Adrenal gland (tissue), 19 donors: ENCODE measurements around the gene MIEF1. TPM values are rescaled to one million over a fixed set of nuclear protein-coding genes. Genes with fewer than 3 reads are reported as not detected.

ENCODE experiments used
- DNase-seq, 7 donors: peaks; one replicate each; pipeline ENCODE4 v3.0.0-alpha.2; 2019 to 2020
- H3K27ac ChIP-seq, 5 donors: fragments of 200-600 bp; sonication (generic) in 4 of 5; 1 replicate in 3 of 5; 2 replicates in 2 of 5; pipeline versions ENCODE4 v1.5.1 to v1.8.0; 2016 to 2020; ENCODE audit warnings: mild to moderate bottlenecking in 1 of 5
- H3K27me3 ChIP-seq: fragments of 200-600 bp; 2 replicates; pipeline ENCODE4 v1.8.0; 2021
- H3K36me3 ChIP-seq, 2 donors: fragments of 200-600 bp; replicated peaks in 1 of 2; 1 replicate in 1 of 2; 2 replicates in 1 of 2; pipeline versions ENCODE4 v1.5.1 to v1.8.0; 2018 to 2022
- H3K4me1 ChIP-seq, 2 donors: fragments of 200-600 bp; replicated peaks in 1 of 2; 1 replicate in 1 of 2; 2 replicates in 1 of 2; pipeline versions ENCODE4 v1.5.1 to v1.8.0; 2018 to 2021
- H3K4me3 ChIP-seq, 4 donors: fragments of 200-600 bp; sonication (generic) in 3 of 4; one replicate each; pipeline ENCODE4 v1.5.1; 2016 to 2018
- H3K9me3 ChIP-seq, 3 donors: fragments of 200-600 bp; sonication (generic) in 1 of 3; replicated peaks in 1 of 3; 1 replicate in 2 of 3; 2 replicates in 1 of 3; pipeline versions ENCODE4 v1.5.1 to v1.8.0; 2016 to 2021
- POLR2A ChIP-seq, 2 donors: fragments of 450-650 bp; IDR thresholded peaks; one replicate each; pipeline ENCODE4 v1.6.1; 2017; ENCODE audit warnings: antibody characterized with exemption in 2 of 2, mild to moderate bottlenecking in 2 of 2, moderate library complexity in 1 of 2
- WGBS, 4 donors: extraction: QIAGEN DNeasy Blood & Tissue Kit in 2 of 4; methylation state at CpG; one replicate each; pipeline versions ENCODE4 v1.1.5 to v1.1.7; 2013 to 2017; 5-methylcytosine and 5-hydroxymethylcytosine counted together
- intact Hi-C, 2 donors: fragments of 100-400 bp; cut with DNase I; formaldehyde crosslinking; loops; one replicate each; pipeline versions ENCODE4 v1.14.1 to v1.15.0; 2022 to 2023
- long read RNA-seq, 10 donors: library from polyadenylated mRNA in 3 of 10; unstranded in 2 of 10; stranded (forward) in 1 of 10; transcript quantifications; one replicate each; pipeline ENCODE4 v2.0.0 and lab custom pipeline, GENCODE V29; 2021 to 2026
- polyA plus RNA-seq, 3 donors: library from polyadenylated mRNA; stranded (reverse); fragments of 200-250 nt in 2 of 3; fragments of 350-450 nt in 1 of 3; fragmentation: Illumina TruSeq in 1 of 3; extraction: RNeasy Lipid Tissue Mini Kit (QIAGEN cat#74804) in 1 of 3; gene quantifications; one replicate each; pipeline ENCODE4 v1.2.3, GENCODE V29; 2013 to 2014
- total RNA-seq, 9 donors: library from RNA; depleted of rRNA in 4 of 9; stranded (reverse); fragments of >200 nt in 4 of 9; fragments of 120-200 nt in 1 of 9; fragmentation: NEBNext Ultra II Directional in 1 of 9; extraction: Animal tissue kit (Norgen Biotek cat#: 25700) in 1 of 9; gene quantifications; one replicate each; pipeline versions ENCODE4 v1.1.0 to v1.2.4, GENCODE V29; 2013 to 2023
- TF ChIP-seq, protein P1 (sequence below), 6 experiments: fragments of 450-650 bp in 4 of 6; fragments of 200-600 bp in 2 of 6; sonication (generic) in 1 of 6; IDR thresholded peaks; 1 replicate in 5 of 6; 2 replicates in 1 of 6; pipeline versions ENCODE4 v1.5.1 to v1.8.0; 2016 to 2021; ENCODE audit warnings: antibody characterized with exemption in 6 of 6, mild to moderate bottlenecking in 2 of 6, moderate library complexity in 1 of 6
- donor health status: healthy with polysubstance abuse.
- donor health status: Bipolar disorder and iron deficiency.
- donor health status: DM: yes; HTN: yes; CAD: no.
- donor health status: DM: no; HTN: no; CAD: no.
- donor health status: DM: no; HTN: no; CAD: no.
- donor health status: DM: yes; HTN: yes; CAD: no.

The MIEF1 gene
- 10 to 100 TPM; 21.0 to 44.2 (median 26.8) TPM for total RNA-seq
- polyA plus RNA-seq = 10 to 100 TPM in 1 of 3 donors, 1 to 10 TPM in 2; 5.1 to 27.0 (median 6.9) TPM
- long read RNA-seq, donor 1, full-length matches to known transcripts = 3 of 13 reads
- long read RNA-seq, donor 1, partial matches to known transcripts = 10 of 13 reads
- long read RNA-seq, donor 1, other reads (novel, unspliced or antisense) = 0 of 13 reads
- long read RNA-seq, donor 2, full-length matches to known transcripts = 6 of 6 reads
- long read RNA-seq, donor 2, partial matches to known transcripts = 0 of 6 reads
- long read RNA-seq, donor 2, other reads (novel, unspliced or antisense) = 0 of 6 reads
- long read RNA-seq, donor 3, partial matches to known transcripts = 0 of 1 reads
- long read RNA-seq, donor 3, other reads (novel, unspliced or antisense) = 0 of 1 reads
- long read RNA-seq, donor 4, full-length matches to known transcripts = 5 of 7 reads
- long read RNA-seq, donor 4, partial matches to known transcripts = 0 of 7 reads
- long read RNA-seq, donor 4, other reads (novel, unspliced or antisense) = 2 of 7 reads
- long read RNA-seq, donor 5, full-length matches to known transcripts = 20 of 30 reads
- long read RNA-seq, donor 5, partial matches to known transcripts = 3 of 30 reads
- long read RNA-seq, donor 5, other reads (novel, unspliced or antisense) = 7 of 30 reads
- long read RNA-seq, donor 6, partial matches to known transcripts = 0 of 3 reads
- long read RNA-seq, donor 6, other reads (novel, unspliced or antisense) = 2 of 3 reads
- long read RNA-seq, donor 7, full-length matches to known transcripts = 3 of 3 reads
- long read RNA-seq, donor 7, partial matches to known transcripts = 0 of 3 reads
- long read RNA-seq, donor 7, other reads (novel, unspliced or antisense) = 0 of 3 reads
- long read RNA-seq, donor 8, full-length matches to known transcripts = 5 of 10 reads
- long read RNA-seq, donor 8, partial matches to known transcripts = 5 of 10 reads
- long read RNA-seq, donor 8, other reads (novel, unspliced or antisense) = 0 of 10 reads
- long read RNA-seq, donor 9, partial matches to known transcripts = 0 of 1 reads
- long read RNA-seq, donor 9, other reads (novel, unspliced or antisense) = 0 of 1 reads
- long read RNA-seq, donor 10, full-length matches to known transcripts = 4 of 4 reads
- long read RNA-seq, donor 10, partial matches to known transcripts = 0 of 4 reads
- long read RNA-seq, donor 10, other reads (novel, unspliced or antisense) = 0 of 4 reads

DNA sequence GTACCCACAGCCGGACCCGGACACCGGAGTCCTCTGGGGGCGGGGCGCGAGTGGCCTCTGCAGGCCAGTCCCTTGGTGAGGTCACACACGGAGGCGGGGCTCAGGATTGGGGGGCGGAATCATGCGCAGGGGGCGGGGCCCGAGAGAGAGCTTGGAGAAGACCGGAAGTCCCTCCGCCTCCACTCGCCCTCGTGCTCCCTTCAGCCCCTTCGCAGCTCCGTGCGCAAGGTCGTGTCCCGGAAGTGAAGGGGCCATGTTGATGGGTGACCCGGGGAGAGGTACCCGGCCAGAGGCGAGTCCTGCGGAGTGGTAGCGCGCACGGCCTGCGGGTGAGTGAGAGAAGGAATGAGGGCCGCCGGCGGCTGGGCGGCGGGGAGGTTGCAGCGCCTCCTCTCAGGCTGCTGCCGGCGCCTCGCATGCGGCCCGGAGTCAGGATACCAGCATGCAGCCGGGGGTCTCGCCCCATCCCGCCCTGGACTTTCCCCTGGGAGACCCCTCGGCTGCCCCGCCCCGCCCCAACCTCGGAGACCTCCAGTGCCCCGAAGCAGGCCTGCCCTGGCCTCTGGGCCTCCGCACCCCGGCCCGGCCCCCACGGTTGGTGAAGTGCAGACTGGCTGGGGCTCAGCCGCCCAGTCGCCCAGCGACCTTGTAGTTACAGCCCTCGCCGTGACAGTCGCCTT lies at the start of gene MIEF1:
TSS of gene MIEF1 (plus strand) at position 182 of the 680 bp plus-strand sequence. CDS start 9,005 bp downstream, outside the sequence.
- 0 to 3% (median 0%) methylated on average over 1 to 58 of the region's 58 CpGs for WGBS, 4 donors
- H3K9me3 ChIP-seq = no peaks in the 10 kb centered on the region
- H3K4me3 ChIP-seq = peak within 1 kb of the TSS in 3 of 4 donors; percentile 36 to 90 (median 41)
- TF ChIP-seq POLR2A (IDR thresholded peaks at IDR 0.05) = peak in 1 of 2 donors; percentile 46
- TF ChIP-seq, protein P1, sequence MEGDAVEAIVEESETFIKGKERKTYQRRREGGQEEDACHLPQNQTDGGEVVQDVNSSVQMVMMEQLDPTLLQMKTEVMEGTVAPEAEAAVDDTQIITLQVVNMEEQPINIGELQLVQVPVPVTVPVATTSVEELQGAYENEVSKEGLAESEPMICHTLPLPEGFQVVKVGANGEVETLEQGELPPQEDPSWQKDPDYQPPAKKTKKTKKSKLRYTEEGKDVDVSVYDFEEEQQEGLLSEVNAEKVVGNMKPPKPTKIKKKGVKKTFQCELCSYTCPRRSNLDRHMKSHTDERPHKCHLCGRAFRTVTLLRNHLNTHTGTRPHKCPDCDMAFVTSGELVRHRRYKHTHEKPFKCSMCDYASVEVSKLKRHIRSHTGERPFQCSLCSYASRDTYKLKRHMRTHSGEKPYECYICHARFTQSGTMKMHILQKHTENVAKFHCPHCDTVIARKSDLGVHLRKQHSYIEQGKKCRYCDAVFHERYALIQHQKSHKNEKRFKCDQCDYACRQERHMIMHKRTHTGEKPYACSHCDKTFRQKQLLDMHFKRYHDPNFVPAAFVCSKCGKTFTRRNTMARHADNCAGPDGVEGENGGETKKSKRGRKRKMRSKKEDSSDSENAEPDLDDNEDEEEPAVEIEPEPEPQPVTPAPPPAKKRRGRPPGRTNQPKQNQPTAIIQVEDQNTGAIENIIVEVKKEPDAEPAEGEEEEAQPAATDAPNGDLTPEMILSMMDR (IDR thresholded peaks at IDR 0.05) = no peak
- H3K27me3 ChIP-seq = no peaks in the 10 kb centered on the region
- H3K27ac ChIP-seq = peak within 1 kb of the TSS in 4 of 5 donors; percentile 59 to 95 (median 92)
- intact Hi-C loops = loop anchor here in 1 of 2 donors (2.0 kb wide), 1 partner anchor 17 kb away; no protein-coding TSS in a partner anchor
- DNase-seq = peak; percentile 98 to 99 (median 99)
- H3K4me1 ChIP-seq = peaks cover 24% of the 10 kb centered on the region in 2 donors
- peaks cover 0 to 35% of the 10 kb centered on the region in 2 donors for H3K36me3 ChIP-seq

DNA sequence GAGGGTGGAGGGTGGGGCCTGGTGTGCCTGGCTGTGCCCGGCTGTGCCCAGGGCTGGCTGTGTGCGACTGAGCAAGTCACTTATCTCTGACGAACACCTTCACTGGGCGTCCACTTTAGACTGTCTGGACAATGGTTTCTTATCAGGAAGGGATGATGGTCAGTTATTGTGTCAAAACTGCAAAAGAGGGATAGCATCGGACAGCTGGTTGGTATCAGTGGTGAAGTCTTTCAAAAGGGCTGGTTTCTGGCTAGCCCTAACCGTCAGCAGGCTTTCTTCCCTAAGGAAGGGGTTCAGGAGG lies 49.4 kb upstream of the MIEF1 start:
- no peak overlapping the region for H3K4me3 ChIP-seq
- TF ChIP-seq POLR2A (IDR thresholded peaks at IDR 0.05) = no peak
- TF ChIP-seq, protein P1 (IDR thresholded peaks at IDR 0.05) = no peak
- H3K4me1 ChIP-seq = no peaks in the 10 kb centered on the region
- 59 to 80% (median 73%) methylated on average over 6 of the region's 6 CpGs for WGBS, 4 donors
- no peak overlapping the region for H3K27ac ChIP-seq
- H3K36me3 ChIP-seq = no peaks in the 10 kb centered on the region
- no peak for DNase-seq
- intact Hi-C loops = no loop called here
- H3K27me3 ChIP-seq = peaks cover 15% of the 10 kb centered on the region
- no peaks in the 10 kb centered on the region for H3K9me3 ChIP-seq

DNA sequence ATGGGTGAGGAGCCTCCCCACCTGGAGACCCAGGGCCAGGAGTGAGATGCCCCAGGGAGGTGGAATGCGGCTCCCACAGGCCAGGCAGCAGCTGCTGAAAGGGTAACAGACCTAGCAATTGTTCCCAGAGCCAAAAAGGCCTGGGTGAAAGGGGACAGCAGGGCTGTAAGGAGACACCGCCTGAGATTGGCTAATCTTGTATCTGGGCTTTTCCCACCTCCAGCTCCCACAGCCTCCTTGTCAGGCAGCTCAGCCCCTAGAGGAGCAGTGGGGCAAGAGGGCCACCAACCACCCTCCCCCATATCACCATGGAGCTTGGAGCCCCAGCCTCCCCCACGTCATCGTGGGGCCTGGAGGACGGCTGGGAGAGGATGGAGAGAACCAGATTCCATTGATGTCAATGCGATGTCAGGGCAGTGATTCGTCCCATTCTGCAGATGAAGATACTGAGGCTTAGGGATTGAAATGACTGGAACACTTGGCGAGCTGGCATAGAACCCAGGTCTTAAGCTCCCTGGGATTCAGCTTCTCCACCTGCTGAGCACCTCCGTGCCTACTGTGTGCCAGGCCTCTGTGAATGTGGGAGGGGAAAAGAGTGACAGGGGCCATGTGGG lies 48.2 kb upstream of the MIEF1 start:
- Histone ChIP-seq H3K4me1 (no peaks in the 10 kb centered on the region), H3K36me3 (no peaks in the 10 kb centered on the region), H3K9me3 (no peaks in the 10 kb centered on the region), H3K4me3 (no peak overlapping the region), H3K27me3 (peaks cover 26% of the 10 kb centered on the region), H3K27ac (peak overlapping the region in 1 of 5 donors; percentile 52)
- TF ChIP-seq, protein P1 (IDR thresholded peaks at IDR 0.05) = no peak
- TF ChIP-seq POLR2A (IDR thresholded peaks at IDR 0.05) = no peak
- 68 to 80% (median 77%) methylated on average over 1 to 9 of the region's 9 CpGs for WGBS, 4 donors
- intact Hi-C loops = no loop called here
- DNase-seq = no peak
